GM23338 (cell line): Measurements from ENCODE around the gene UBE2G1. TPM values are rescaled to one million over a fixed set of nuclear protein-coding genes. Genes with fewer than 3 reads are reported as not detected.

Source experiments
- ATAC-seq: fragments of 200-7000 bp; cut with Tn5 transposase; 3 replicates; pipeline ENCODE4 v1.9.1; 2020
- DNase-seq: peaks from one replicate; pipeline ENCODE4 v3.0.0-alpha.2; 2015; ENCODE audit warnings: low spot score
- H2AFZ ChIP-seq: fragments of 200-600 bp; sonication (generic); 2 replicates; pipeline ENCODE4 v1.8.0; 2016; ENCODE audit warnings: antibody characterized with exemption, mild to moderate bottlenecking, moderate library complexity
- H3F3A ChIP-seq: fragments of 200-600 bp; sonication (generic); replicated peaks from 2 replicates; pipeline ENCODE4 v1.8.0; 2017; ENCODE audit warnings: antibody characterized with exemption, mixed run types, low read depth
- H3K27ac ChIP-seq: fragments of 200-600 bp; sonication (generic); 2 replicates; pipeline ENCODE4 v1.6.1; 2016; ENCODE audit warnings: low read depth
- H3K27me3 ChIP-seq: fragments of 200-600 bp; sonication (generic); 2 replicates; pipeline ENCODE4 v1.8.0; 2016; ENCODE audit warnings: mild to moderate bottlenecking, mixed run types, moderate library complexity; ENCODE audit not compliant: insufficient read depth
- H3K36me3 ChIP-seq: fragments of 200-600 bp; sonication (generic); 2 replicates; pipeline ENCODE4 v1.8.0; 2016; ENCODE audit warnings: mild to moderate bottlenecking; ENCODE audit not compliant: insufficient read depth
- H3K4me1 ChIP-seq: fragments of 200-600 bp; sonication (generic); 2 replicates; pipeline ENCODE4 v1.8.0; 2016; ENCODE audit warnings: mild to moderate bottlenecking, moderate library complexity; ENCODE audit not compliant: insufficient read depth
- H3K4me2 ChIP-seq: fragments of 200-600 bp; sonication (generic); 2 replicates; pipeline ENCODE4 v1.7.1; 2017; ENCODE audit warnings: mixed run types
- H3K4me3 ChIP-seq: fragments of 200-600 bp; sonication (generic); 2 replicates; pipeline ENCODE4 v1.6.1; 2016; ENCODE audit warnings: mixed run types
- H3K79me2 ChIP-seq: fragments of 200-600 bp; sonication (generic); replicated peaks from 2 replicates; pipeline ENCODE4 v1.8.0; 2017; ENCODE audit warnings: mild to moderate bottlenecking; ENCODE audit not compliant: insufficient read depth
- H3K9me2 ChIP-seq: fragments of 200-600 bp; sonication (generic); 2 replicates; pipeline ENCODE4 v1.8.0; 2017; ENCODE audit not compliant: insufficient read depth
- H4K20me1 ChIP-seq: fragments of 200-600 bp; sonication (generic); replicated peaks from 2 replicates; pipeline ENCODE4 v1.8.0; 2017; ENCODE audit warnings: mild to moderate bottlenecking; ENCODE audit not compliant: insufficient read depth
- H3K27ac Mint-ChIP-seq: 2 replicates; pipeline ENCODE4 v1.8.0; 2020; ENCODE audit warnings: inconsistent platforms, mild to moderate bottlenecking, moderate library complexity, mixed read lengths
- H3K27me3 Mint-ChIP-seq: 3 replicates; pipeline ENCODE4 v1.8.0; 2022; ENCODE audit warnings: low read depth, mild to moderate bottlenecking, moderate library complexity, mixed read lengths, inconsistent platforms; ENCODE audit not compliant: insufficient read depth, poor library complexity
- H3K36me3 Mint-ChIP-seq: 3 replicates; pipeline ENCODE4 v1.8.0; 2021; ENCODE audit warnings: low read depth, mild to moderate bottlenecking, inconsistent platforms, moderate library complexity, mixed read lengths
- H3K4me1 Mint-ChIP-seq: 3 replicates; pipeline ENCODE4 v1.8.0; 2020; ENCODE audit warnings: mild to moderate bottlenecking, inconsistent platforms, mixed read lengths
- H3K4me3 Mint-ChIP-seq: 3 replicates; pipeline ENCODE4 v1.8.0; 2021; ENCODE audit warnings: moderate library complexity, mild to moderate bottlenecking, inconsistent platforms, mixed read lengths
- H3K9me3 Mint-ChIP-seq: 3 replicates; pipeline ENCODE4 v1.8.0; 2020; ENCODE audit warnings: moderate library complexity, mild to moderate bottlenecking, inconsistent platforms, mixed read lengths
- CREB1 ChIP-seq: fragments of 250-450 bp; sonication (Bioruptor Pico); IDR thresholded peaks from 2 replicates; pipeline ENCODE4 v1.5.0; 2020; ENCODE audit warnings: low read depth, mild to moderate bottlenecking, moderate library complexity
- EZH2 ChIP-seq: fragments of 200-600 bp; sonication (generic); IDR thresholded peaks from one replicate; pipeline ENCODE4 v1.8.0; 2017; ENCODE audit warnings: antibody characterized with exemption, mild to moderate bottlenecking, low read depth; ENCODE audit not compliant: unreplicated experiment
- EZH2phosphoT487 ChIP-seq: fragments of 200-600 bp; sonication (generic); IDR thresholded peaks from one replicate; pipeline ENCODE4 v1.8.1; 2018; ENCODE audit warnings: antibody characterized with exemption; ENCODE audit not compliant: unreplicated experiment
- JUNB ChIP-seq: IDR thresholded peaks from one replicate; pipeline ENCODE4 v1.6.1; 2016; ENCODE audit warnings: antibody characterized with exemption; ENCODE audit not compliant: unreplicated experiment
- NANOG ChIP-seq: IDR thresholded peaks from 2 replicates; pipeline ENCODE4 v1.6.1; 2016; ENCODE audit warnings: antibody characterized with exemption, borderline replicate concordance
- POLR2AphosphoS5 ChIP-seq: IDR thresholded peaks from 2 replicates; pipeline ENCODE4 v1.6.1; 2016; ENCODE audit warnings: antibody characterized with exemption, low read depth
- REST ChIP-seq: IDR thresholded peaks from one replicate; pipeline ENCODE4 v1.6.1; 2018; ENCODE audit warnings: antibody characterized with exemption; ENCODE audit not compliant: unreplicated experiment
- STAT1 ChIP-seq: IDR thresholded peaks from one replicate; pipeline ENCODE4 v1.6.1; 2016; ENCODE audit warnings: antibody characterized with exemption; ENCODE audit not compliant: unreplicated experiment
- ZNF114 ChIP-seq: fragments of 250-450 bp; sonication (Bioruptor Pico); IDR thresholded peaks from 2 replicates; pipeline ENCODE4 v1.5.0; 2020; ENCODE audit warnings: mild to moderate bottlenecking, moderate library complexity
- ZNF331 ChIP-seq: fragments of 250-450 bp; sonication (Bioruptor Pico); IDR thresholded peaks from 2 replicates; pipeline ENCODE4 v1.5.0; 2020; ENCODE audit warnings: low read depth, mild to moderate bottlenecking, moderate library complexity
- ZNF462 ChIP-seq: fragments of 250-450 bp; sonication (Bioruptor Pico); IDR thresholded peaks from 2 replicates; pipeline ENCODE4 v1.5.0; 2020; ENCODE audit warnings: mild to moderate bottlenecking, moderate library complexity
- polyA plus RNA-seq: library from polyadenylated mRNA; unstranded; fragments of >200 nt; fragmentation: Nextera tagmentation; extraction: Ambion mirVana; gene quantifications from 2 replicates; pipeline ENCODE4 v1.2.1, GENCODE V29; 2016
- total RNA-seq: library from RNA; depleted of rRNA; stranded (reverse); fragments of >200 nt; shearing (Covaris generic); gene quantifications from 2 replicates; pipeline ENCODE4 v1.2.3, GENCODE V29; 2014
- TF ChIP-seq, protein P1 (sequence below): IDR thresholded peaks from 2 replicates; pipeline ENCODE4 v1.6.1; 2016; ENCODE audit warnings: antibody characterized with exemption
- TF ChIP-seq, protein P2 (sequence below), 2 experiments: fragments of 200-600 bp in 1 of 2; sonication (generic) in 1 of 2; conservative IDR thresholded peaks; 2 replicates each; pipeline versions ENCODE4 v1.5.1 to v1.6.1; 2016 to 2017; ENCODE audit warnings: antibody characterized with exemption in 2 of 2, low read depth in 2 of 2, mild to moderate bottlenecking in 2 of 2, moderate library complexity in 1 of 2

UBE2G1 gene
- total and polyA plus RNA-seq, 2 experiments from 2014 or later: 71.9 to 145 TPM

DNA sequence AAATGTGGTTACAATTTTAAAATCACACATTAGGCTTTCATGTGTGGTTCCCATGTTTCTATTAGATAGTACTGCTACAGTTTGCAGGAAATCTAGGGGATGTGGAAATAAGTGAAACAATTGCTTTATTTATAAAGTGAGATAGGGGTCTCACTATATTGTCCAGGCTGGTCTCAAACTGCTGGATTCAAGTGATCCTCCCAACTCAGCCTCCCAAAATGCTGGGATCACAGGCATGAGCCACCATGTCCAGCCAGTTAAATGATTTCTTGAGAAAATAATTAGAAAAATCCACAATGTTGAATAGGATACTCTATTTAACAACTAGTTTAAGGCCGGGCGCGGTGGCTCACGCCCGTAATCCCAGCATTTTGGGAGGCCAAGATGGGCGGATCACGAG is 42.0 kb downstream of the UBE2G1 start:
- Mint-ChIP-seq H3K27ac (no peak overlapping the region), H3K27me3 (no peaks in the 10 kb centered on the region), H3K36me3 (peaks cover 39% of the 10 kb centered on the region), H3K4me1 (peaks cover 42% of the 10 kb centered on the region), H3K9me3 (peaks cover 5% of the 10 kb centered on the region; the same call in 2 of the 3 replicates), H3K4me3 (no peak overlapping the region)
- ATAC-seq: no peak
- no peak overlapping the region for H3K4me3 ChIP-seq
- H3K79me2 ChIP-seq: peaks cover 100% of the 10 kb centered on the region
- H4K20me1 ChIP-seq: peaks cover 99% of the 10 kb centered on the region
- H3K4me1 ChIP-seq: peaks cover 27% of the 10 kb centered on the region
- H2AFZ ChIP-seq: no peak overlapping the region
- H3K36me3 ChIP-seq: no peaks in the 10 kb centered on the region
- H3K4me2 ChIP-seq: no peak overlapping the region
- no peaks in the 10 kb centered on the region for H3F3A ChIP-seq
- no peaks in the 10 kb centered on the region for H3K9me2 ChIP-seq
- DNase-seq: no peak
- TF ChIP-seq ZNF114 (CRISPR knock-in tag) (no peak), POLR2AphosphoS5 (no peak), NANOG (no peak), JUNB (no peak), STAT1 (no peak), EZH2phosphoT487 (no peak), EZH2 (no peak), CREB1 (CRISPR knock-in tag) (no peak), ZNF462 (CRISPR knock-in tag) (no peak), REST (no peak), ZNF331 (no peak)
- TF ChIP-seq, protein P1, sequence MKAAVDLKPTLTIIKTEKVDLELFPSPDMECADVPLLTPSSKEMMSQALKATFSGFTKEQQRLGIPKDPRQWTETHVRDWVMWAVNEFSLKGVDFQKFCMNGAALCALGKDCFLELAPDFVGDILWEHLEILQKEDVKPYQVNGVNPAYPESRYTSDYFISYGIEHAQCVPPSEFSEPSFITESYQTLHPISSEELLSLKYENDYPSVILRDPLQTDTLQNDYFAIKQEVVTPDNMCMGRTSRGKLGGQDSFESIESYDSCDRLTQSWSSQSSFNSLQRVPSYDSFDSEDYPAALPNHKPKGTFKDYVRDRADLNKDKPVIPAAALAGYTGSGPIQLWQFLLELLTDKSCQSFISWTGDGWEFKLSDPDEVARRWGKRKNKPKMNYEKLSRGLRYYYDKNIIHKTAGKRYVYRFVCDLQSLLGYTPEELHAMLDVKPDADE: no peak
- TF ChIP-seq, protein P2, sequence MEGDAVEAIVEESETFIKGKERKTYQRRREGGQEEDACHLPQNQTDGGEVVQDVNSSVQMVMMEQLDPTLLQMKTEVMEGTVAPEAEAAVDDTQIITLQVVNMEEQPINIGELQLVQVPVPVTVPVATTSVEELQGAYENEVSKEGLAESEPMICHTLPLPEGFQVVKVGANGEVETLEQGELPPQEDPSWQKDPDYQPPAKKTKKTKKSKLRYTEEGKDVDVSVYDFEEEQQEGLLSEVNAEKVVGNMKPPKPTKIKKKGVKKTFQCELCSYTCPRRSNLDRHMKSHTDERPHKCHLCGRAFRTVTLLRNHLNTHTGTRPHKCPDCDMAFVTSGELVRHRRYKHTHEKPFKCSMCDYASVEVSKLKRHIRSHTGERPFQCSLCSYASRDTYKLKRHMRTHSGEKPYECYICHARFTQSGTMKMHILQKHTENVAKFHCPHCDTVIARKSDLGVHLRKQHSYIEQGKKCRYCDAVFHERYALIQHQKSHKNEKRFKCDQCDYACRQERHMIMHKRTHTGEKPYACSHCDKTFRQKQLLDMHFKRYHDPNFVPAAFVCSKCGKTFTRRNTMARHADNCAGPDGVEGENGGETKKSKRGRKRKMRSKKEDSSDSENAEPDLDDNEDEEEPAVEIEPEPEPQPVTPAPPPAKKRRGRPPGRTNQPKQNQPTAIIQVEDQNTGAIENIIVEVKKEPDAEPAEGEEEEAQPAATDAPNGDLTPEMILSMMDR (conservative IDR thresholded peaks at IDR 0.05; ENCODE audit: low read depth in 2 of 2): no peak
- no peaks in the 10 kb centered on the region for H3K27me3 ChIP-seq
- H3K27ac ChIP-seq: no peak overlapping the region
